Cardiac fibroblast (primary cell): ENCODE measurements around the gene LSMEM2.

Experiments
- DNase-seq, 2 donors: peaks; one replicate each; pipeline versions ENCODE4 v3.0.0 to v3.0.0-alpha.2; 2010; ENCODE audit warnings: low read depth in 2 of 2
- H3K4me3 ChIP-seq, 2 donors: replicated peaks in 1 of 2; 1 replicate in 1 of 2; 2 replicates in 1 of 2; pipeline ENCODE4 v1.5.1; 2011; ENCODE audit warnings: low read depth in 2 of 2, low read length in 2 of 2, mild to moderate bottlenecking in 2 of 2, moderate library complexity in 1 of 2
- TF ChIP-seq, protein P1 (sequence below): IDR thresholded peaks from one replicate; pipeline ENCODE4 v1.5.1; 2011; ENCODE audit warnings: low read depth, mild to moderate bottlenecking, low read length, inconsistent platforms

The LSMEM2 gene

DNA sequence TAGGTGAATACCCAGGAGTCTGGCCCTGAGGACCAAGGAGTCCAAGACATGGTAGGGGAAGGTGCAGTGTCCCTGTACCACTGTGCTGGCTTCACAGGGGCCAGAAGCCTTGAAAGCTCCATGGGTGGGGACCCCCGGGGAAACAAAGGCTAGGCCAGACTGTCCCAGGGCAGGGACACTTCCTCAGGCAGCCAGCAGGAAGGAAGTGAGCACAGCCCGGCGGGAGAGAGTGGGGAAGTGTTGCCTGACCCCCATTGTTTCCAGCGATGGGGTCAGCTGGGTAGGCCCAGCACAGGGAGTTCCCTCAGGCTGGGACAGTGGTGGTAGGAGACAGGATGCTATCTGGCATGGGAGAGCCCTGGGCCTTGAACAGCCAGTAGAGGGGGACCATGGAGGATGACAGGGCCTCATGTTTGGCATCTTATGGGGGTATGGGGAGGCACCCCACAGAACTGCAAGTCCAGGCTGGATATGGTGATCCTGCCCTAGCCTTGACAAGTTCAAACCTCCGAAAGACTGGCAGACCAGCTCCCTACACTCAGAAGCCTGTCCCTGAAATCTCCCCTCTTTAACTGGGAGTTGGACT is 44.8 kb downstream of the LSMEM2 start:
- DNase-seq: peak; percentile 23 to 38
- no peak overlapping the region for H3K4me3 ChIP-seq
- TF ChIP-seq, protein P1, sequence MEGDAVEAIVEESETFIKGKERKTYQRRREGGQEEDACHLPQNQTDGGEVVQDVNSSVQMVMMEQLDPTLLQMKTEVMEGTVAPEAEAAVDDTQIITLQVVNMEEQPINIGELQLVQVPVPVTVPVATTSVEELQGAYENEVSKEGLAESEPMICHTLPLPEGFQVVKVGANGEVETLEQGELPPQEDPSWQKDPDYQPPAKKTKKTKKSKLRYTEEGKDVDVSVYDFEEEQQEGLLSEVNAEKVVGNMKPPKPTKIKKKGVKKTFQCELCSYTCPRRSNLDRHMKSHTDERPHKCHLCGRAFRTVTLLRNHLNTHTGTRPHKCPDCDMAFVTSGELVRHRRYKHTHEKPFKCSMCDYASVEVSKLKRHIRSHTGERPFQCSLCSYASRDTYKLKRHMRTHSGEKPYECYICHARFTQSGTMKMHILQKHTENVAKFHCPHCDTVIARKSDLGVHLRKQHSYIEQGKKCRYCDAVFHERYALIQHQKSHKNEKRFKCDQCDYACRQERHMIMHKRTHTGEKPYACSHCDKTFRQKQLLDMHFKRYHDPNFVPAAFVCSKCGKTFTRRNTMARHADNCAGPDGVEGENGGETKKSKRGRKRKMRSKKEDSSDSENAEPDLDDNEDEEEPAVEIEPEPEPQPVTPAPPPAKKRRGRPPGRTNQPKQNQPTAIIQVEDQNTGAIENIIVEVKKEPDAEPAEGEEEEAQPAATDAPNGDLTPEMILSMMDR: peak; percentile 9

DNA sequence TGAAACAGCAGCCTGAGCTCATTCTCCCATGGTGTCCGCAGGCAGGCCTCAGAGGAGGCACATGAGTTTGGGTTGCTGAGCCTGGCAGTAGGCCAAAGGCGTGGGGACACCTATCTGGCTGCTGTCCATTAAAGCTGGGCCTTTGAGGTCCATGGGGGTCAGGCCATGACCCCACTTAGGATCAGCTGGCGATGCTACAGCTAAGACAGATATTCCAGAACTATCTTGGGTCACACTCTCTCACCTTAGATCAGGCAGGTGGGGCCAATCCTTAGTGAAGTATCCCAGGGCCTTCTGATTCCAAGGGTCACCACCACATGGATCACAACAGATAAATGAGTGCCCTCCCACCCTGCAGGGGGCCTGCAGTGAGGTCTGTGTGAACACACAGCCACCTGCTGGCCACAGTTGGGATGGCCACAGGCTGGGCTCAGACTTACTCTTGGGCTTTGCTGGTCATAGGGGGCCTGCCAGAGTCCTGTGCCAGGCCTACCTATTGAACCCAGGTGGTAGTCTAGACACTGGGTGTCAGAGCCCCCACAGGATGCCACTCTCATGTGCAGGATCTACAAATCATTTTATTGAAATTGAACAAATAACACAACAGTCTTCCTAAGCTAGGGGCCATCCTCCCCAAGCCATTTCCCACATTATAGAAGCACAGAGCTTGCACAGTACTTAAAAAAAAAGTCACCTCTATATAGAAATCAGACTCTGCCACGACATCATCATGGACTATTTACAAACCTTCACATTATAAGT is 45.6 kb downstream of the LSMEM2 start:
- DNase-seq: peak; percentile 67 to 72
- H3K4me3 ChIP-seq: no peak overlapping the region
- TF ChIP-seq, protein P1: peak; percentile 94

DNA sequence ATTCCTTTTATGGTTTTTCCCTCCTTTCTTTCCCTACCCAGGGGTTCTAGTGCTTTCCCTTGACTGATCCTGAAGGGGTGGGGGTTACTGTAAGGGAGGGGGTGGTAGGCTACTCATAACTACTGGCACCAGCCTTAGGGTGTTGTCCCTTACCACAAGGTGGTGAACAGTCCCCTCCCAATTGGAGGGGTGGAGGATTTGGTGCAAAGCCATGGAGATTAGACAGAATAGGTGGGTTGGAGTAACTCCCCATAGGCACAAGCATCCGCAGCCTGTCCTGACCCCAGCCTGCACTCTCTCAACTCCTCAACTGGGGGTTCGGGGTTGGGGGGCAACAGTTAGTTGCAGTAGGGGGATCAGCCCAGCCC is 46.2 kb downstream of the LSMEM2 start:
- no peak overlapping the region for H3K4me3 ChIP-seq
- no peak for DNase-seq
- TF ChIP-seq, protein P1: no peak

DNA sequence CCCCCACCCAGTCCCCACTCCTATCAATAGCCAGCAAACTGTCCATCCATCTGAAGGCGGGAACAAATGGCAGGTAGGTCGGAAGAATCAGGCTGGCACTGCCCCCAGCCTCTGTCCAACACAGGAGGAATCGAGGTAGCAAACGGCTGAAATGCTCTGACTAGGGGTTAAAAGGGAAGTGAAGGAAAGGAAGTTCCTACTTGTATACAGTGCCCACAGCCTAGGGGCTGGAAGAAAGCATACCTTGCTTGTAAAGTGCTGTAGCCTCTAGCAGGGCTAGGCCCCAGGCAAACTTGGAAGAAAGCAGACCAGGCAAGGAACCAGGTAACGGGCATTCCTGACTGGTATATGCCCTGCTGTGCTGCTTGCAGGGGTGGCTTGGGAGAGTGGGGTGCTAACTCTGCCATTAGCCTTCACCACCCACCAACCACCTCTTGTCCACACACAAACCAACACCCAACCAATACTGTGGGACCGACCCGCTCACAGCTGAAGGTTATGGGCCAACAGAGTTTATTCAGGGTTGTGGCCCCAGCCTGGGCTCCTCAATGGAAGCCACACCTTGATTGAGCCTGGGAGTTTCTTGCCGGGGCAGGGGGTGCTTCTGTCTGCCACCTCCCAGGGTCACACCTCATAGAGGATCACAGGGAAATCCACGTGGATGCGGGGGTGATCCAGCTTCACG is 46.8 kb downstream of the LSMEM2 start:
- TF ChIP-seq, protein P1: no peak
- no peak overlapping the region for H3K4me3 ChIP-seq
- DNase-seq: no peak

DNA sequence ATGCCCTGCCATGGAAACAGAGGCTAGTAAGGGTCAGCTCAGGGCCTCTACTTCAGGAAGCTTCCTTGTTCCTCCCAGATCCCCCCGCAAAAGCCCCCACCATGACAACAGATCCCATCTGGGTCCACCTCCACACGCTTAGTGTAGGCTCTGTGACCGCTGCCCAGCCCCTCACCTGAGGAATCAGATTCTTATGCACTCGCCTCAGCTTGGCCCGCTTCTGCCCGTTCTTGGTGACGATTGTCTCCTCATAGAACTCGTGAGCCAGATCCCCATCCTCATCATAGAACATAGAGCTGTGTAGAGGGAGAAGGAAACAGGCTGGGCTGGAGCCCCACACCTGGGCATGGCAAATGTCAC is 47.3 kb downstream of the LSMEM2 start:
- H3K4me3 ChIP-seq: no peak overlapping the region
- TF ChIP-seq, protein P1: no peak
- no peak for DNase-seq

DNA sequence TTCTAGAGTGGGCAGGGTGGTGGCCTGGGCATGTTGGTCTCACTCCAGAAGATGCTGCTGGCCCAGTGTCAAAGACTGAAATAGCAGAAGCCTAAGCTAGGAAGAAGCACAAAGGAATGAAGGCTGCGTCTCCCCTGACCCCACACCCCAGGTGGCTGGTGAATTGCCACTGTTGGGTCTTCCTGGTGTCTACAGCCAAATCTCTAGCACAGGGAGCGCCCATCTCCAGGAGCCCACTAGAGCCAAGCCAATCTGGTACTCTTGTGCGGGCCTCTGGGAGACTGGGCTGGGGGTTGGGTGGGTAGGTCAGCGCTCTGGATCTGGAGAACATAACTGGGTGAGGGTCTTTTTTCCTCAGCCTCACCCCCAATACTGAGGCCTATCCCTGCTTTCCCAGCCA is 48.2 kb downstream of the LSMEM2 start:
- peak overlapping the region; percentile 91 to 92 for H3K4me3 ChIP-seq
- DNase-seq: no peak
- TF ChIP-seq, protein P1: no peak
